GM12878 (cell line): ENCODE measurements around the gene BBS2. TPM values are rescaled to one million over a fixed set of nuclear protein-coding genes. Genes with fewer than 3 reads are reported as not detected.

Source experiments
- ATAC-seq: fragments of 200-7000 bp; cut with Tn5 transposase; 3 replicates; pipeline ENCODE4 v1.9.1; 2020; ENCODE audit warnings: mild to moderate bottlenecking, moderate library complexity
- BruUV-seq: library from RNA; stranded (reverse); fragments of 400-500 nt; replicated peaks from 2 replicates; lab custom pipeline; 2021; lab: Mats Ljungman, UMichigan
- CTCF ChIA-PET: fragments of 300-600 bp; sonication (Branson Sonifier 250); formaldehyde crosslinking; extraction: SDS; loops from one replicate; lab custom pipeline; 2021; ENCODE audit warnings: inconsistent platforms; lab: Yijun Ruan, JAX
- POLR2A ChIA-PET: fragments of 350-600 bp; formaldehyde crosslinking; extraction: SDS; loops from one replicate; lab custom pipeline; 2021; ENCODE audit warnings: inconsistent platforms; lab: Charles Lee
- RAD21 ChIA-PET: fragments of 300-600 bp; sonication (Branson Sonifier 250); formaldehyde crosslinking; loops from one replicate; lab custom pipeline; 2023; ENCODE audit warnings: antibody characterized with exemption; ENCODE audit not compliant: unreplicated experiment; lab: Charles Lee
- SMC1A ChIA-PET: fragments of 300-600 bp; sonication (Branson Sonifier 250); formaldehyde crosslinking; loops from one replicate; lab custom pipeline; 2023; ENCODE audit not compliant: unreplicated experiment, uncharacterized antibody; lab: Charles Lee
- DNase-seq: peaks from one replicate; pipeline ENCODE4 v3.0.0-alpha.2; 2011; ENCODE audit warnings: low read depth, low spot score
- FAIRE-seq: peaks from 3 replicates; lab custom pipeline; 2011; peaks lifted over from hg19 to GRCh38; lab: Jason Lieb, UNC
- H2AFZ ChIP-seq: 2 replicates; pipeline ENCODE4 v1.6.0; 2011; ENCODE audit warnings: low read depth, low read length, control low read depth; ENCODE audit not compliant: control insufficient read depth
- H3K27ac ChIP-seq: 2 replicates; pipeline ENCODE4 v1.5.1; 2011; ENCODE audit warnings: control low read depth; ENCODE audit not compliant: control insufficient read depth, insufficient read depth
- H3K27me3 ChIP-seq, 2 experiments: replicated peaks in 1 of 2; 2 replicates each; pipeline versions ENCODE4 v1.6.0 to v1.6.1; 2011; ENCODE audit warnings: low read length in 1 of 2; ENCODE audit not compliant: control insufficient read depth in 2 of 2, insufficient read depth in 2 of 2
- H3K36me3 ChIP-seq, 2 experiments: 2 replicates each; pipeline ENCODE4 v1.5.1; 2011; ENCODE audit warnings: low read length in 1 of 2; ENCODE audit not compliant: control insufficient read depth in 2 of 2, insufficient read depth in 2 of 2
- H3K4me1 ChIP-seq: 2 replicates; pipeline ENCODE4 v1.6.1; 2011; ENCODE audit warnings: mild to moderate bottlenecking, low read length, moderate library complexity, mixed read lengths; ENCODE audit not compliant: control insufficient read depth, insufficient read depth
- H3K4me2 ChIP-seq: 2 replicates; pipeline ENCODE4 v1.6.0; 2011; ENCODE audit warnings: control low read depth; ENCODE audit not compliant: control insufficient read depth, insufficient read depth
- H3K4me3 ChIP-seq: fragments of 200-600 bp; sonication (generic); 2 replicates; pipeline ENCODE4 v1.5.1; 2016
- H3K79me2 ChIP-seq: 2 replicates; pipeline ENCODE4 v1.6.0; 2011; ENCODE audit warnings: low read length; ENCODE audit not compliant: control insufficient read depth, insufficient read depth
- H3K9ac ChIP-seq: 2 replicates; pipeline ENCODE4 v1.8.0; 2011; ENCODE audit warnings: low read length, control low read depth, mixed read lengths; ENCODE audit not compliant: control insufficient read depth, insufficient read depth
- H3K9me3 ChIP-seq: replicated peaks from 3 replicates; pipeline ENCODE4 v1.5.1; 2011; ENCODE audit warnings: mild to moderate bottlenecking, low read length; ENCODE audit not compliant: control insufficient read depth, insufficient read depth
- H4K20me1 ChIP-seq: 2 replicates; pipeline ENCODE4 v1.6.0; 2011; ENCODE audit not compliant: control insufficient read depth, insufficient read depth
- ATF2 ChIP-seq: IDR thresholded peaks from 2 replicates; pipeline ENCODE4 v1.6.1; 2012; ENCODE audit warnings: low read length, inconsistent platforms
- BCL3 ChIP-seq: IDR thresholded peaks from 2 replicates; pipeline ENCODE4 v1.6.1; 2011; ENCODE audit warnings: borderline replicate concordance, low read depth, mild to moderate bottlenecking, moderate library complexity, low read length; ENCODE audit not compliant: insufficient read depth, poor library complexity, severe bottlenecking
- DPF2 ChIP-seq: fragments of 450-650 bp; IDR thresholded peaks from 2 replicates; pipeline ENCODE4 v1.6.1; 2017; ENCODE audit warnings: mild to moderate bottlenecking
- MEF2A ChIP-seq: IDR thresholded peaks from 2 replicates; pipeline ENCODE4 v1.6.1; 2011; ENCODE audit warnings: low read depth, mild to moderate bottlenecking, low read length, moderate library complexity; ENCODE audit not compliant: insufficient read depth
- NR2C2 ChIP-seq: IDR thresholded peaks from 2 replicates; pipeline ENCODE4 v1.6.1; 2011; ENCODE audit warnings: borderline replicate concordance, low read depth; ENCODE audit not compliant: control insufficient read depth, insufficient read length
- RELA ChIP-seq: fragments of 450-650 bp; IDR thresholded peaks from 2 replicates; pipeline ENCODE4 v1.8.0; 2014; ENCODE audit warnings: borderline replicate concordance; ENCODE audit not compliant: partially characterized antibody
- SUZ12 ChIP-seq: fragments of 200-600 bp; sonication (generic); IDR thresholded peaks from one replicate; pipeline ENCODE4 v1.6.1; 2018; ENCODE audit warnings: antibody characterized with exemption, mild to moderate bottlenecking; ENCODE audit not compliant: unreplicated experiment
- TARDBP ChIP-seq: IDR thresholded peaks from 2 replicates; pipeline ENCODE4 v1.6.1; 2016; ENCODE audit warnings: borderline replicate concordance
- TCF7 ChIP-seq: IDR thresholded peaks from 2 replicates; pipeline ENCODE4 v1.6.1; 2014; ENCODE audit warnings: antibody characterized with exemption, borderline replicate concordance
- ZBTB11 ChIP-seq: fragments of 450-650 bp; formaldehyde crosslinking; IDR thresholded peaks from 2 replicates; pipeline ENCODE4 v1.5.0; 2022; ENCODE audit warnings: mild to moderate bottlenecking, missing genetic modification characterization
- WGBS: methylation state at CpG from one replicate; pipeline ENCODE4 v1.1.6; 2016; ENCODE audit warnings: low lambda C conversion rate; ENCODE audit not compliant: insufficient replicate concordance, insufficient coverage; ENCODE audit errors: missing lambda C conversion rate; 5-methylcytosine and 5-hydroxymethylcytosine counted together
- in situ Hi-C: fragments of 300-500 bp; cut with MboI; formaldehyde crosslinking; loops from 9 replicates; pipeline ENCODE4 v1.14.3; 2018; ENCODE audit warnings: mixed read lengths
- intact Hi-C: fragments of 100-400 bp; cut with micrococcal nuclease; formaldehyde crosslinking; loops from one replicate; pipeline ENCODE4 v1.14.2; 2022; ENCODE audit not compliant: unreplicated experiment
- polyA plus RNA-seq, 11 experiments: library from polyadenylated mRNA; depleted of rRNA in 4 of 11; unstranded in 6 of 11; stranded (reverse) in 5 of 11; fragments of >200 nt; fragmentation: Nextera tagmentation in 4 of 11; fragmentation: Illumina TruSeq in 1 of 11; extraction: Ambion mirVana in 4 of 11; extraction: Trizol in 1 of 11; gene quantifications; 1 replicate in 1 of 11; 2 replicates in 10 of 11; pipeline versions ENCODE4 v1.2.1 to v1.2.3, GENCODE V29; 2011 to 2016; ENCODE audit warnings: inconsistent platforms in 2 of 11, missing spikeins in 2 of 11, low read depth in 1 of 11
- total RNA-seq, 4 experiments: library from RNA; depleted of rRNA in 3 of 4; stranded (reverse); fragments of >200 nt in 3 of 4; fragmentation: Illumina TruSeq in 1 of 4; extraction: Trizol in 1 of 4; gene quantifications; 2 replicates each; pipeline versions ENCODE4 v1.2.1 to v1.2.3, GENCODE V29; 2013 to 2021
- TF ChIP-seq, protein P1 (sequence below): IDR thresholded peaks from 2 replicates; pipeline ENCODE4 v1.6.1; 2012; ENCODE audit warnings: low read depth, low read length, improper control_type of control experiment
- TF ChIP-seq, protein P2 (sequence below): fragments of 450-650 bp; IDR thresholded peaks from 2 replicates; pipeline ENCODE4 v1.6.1; 2014; ENCODE audit warnings: mild to moderate bottlenecking

Gene BBS2
- total and polyA plus RNA-seq, 10 of the 15 experiments (the other 5 are each of a cell fraction or from before 2014, with no cell fraction given): 4.9 to 38.3 (median 16.4) TPM

GRCh38 chr16:56513972-56514371, 5.9 kb downstream of the BBS2 start (continued):
- TF ChIP-seq ZBTB11 (CRISPR knock-in tag) (no peak), MEF2A (no peak)

GRCh38 chr16:56513091-56513490, 6.7 kb downstream of the BBS2 start:
- H4K20me1 ChIP-seq: no peaks in the 10 kb centered on the region
- intact Hi-C loops: no loop called here
- no peaks in the 10 kb centered on the region for H3K27me3 ChIP-seq
- no peak for DNase-seq
- no TSS peak for BruUV-seq
- no peaks in the 10 kb centered on the region for H3K79me2 ChIP-seq
- FAIRE-seq: no peak
- H3K36me3 ChIP-seq: peaks cover 1 to 5% of the 10 kb centered on the region in 2 experiments; a peak in 3 of 4 replicates
- H3K4me2 ChIP-seq: no peak overlapping the region
- ChIA-PET SMC1A (interaction anchor here (2.7 kb wide), 1 partner anchor 188 kb away, joined by 27 read pairs; no protein-coding TSS in a partner anchor), RAD21 (interaction anchor here (1.0 kb wide), 1 partner anchor 88 kb away, joined by 3 read pairs; no protein-coding TSS in a partner anchor), CTCF (interaction anchor here (1.1 to 3.0 kb wide), 13 partner anchors 11 to 188 kb away, joined by 3 to 27 read pairs (median 4); no protein-coding TSS in a partner anchor), POLR2A (no interaction called here)
- H2AFZ ChIP-seq: no peak overlapping the region
- TF ChIP-seq NR2C2 (no peak), TCF7 (no peak), TARDBP (no peak), BCL3 (no peak), RELA (no peak), SUZ12 (no peak), ATF2 (no peak), DPF2 (no peak)
- TF ChIP-seq, protein P1, sequence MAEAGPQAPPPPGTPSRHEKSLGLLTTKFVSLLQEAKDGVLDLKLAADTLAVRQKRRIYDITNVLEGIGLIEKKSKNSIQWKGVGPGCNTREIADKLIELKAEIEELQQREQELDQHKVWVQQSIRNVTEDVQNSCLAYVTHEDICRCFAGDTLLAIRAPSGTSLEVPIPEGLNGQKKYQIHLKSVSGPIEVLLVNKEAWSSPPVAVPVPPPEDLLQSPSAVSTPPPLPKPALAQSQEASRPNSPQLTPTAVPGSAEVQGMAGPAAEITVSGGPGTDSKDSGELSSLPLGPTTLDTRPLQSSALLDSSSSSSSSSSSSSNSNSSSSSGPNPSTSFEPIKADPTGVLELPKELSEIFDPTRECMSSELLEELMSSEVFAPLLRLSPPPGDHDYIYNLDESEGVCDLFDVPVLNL: no peak
- TF ChIP-seq, protein P2, sequence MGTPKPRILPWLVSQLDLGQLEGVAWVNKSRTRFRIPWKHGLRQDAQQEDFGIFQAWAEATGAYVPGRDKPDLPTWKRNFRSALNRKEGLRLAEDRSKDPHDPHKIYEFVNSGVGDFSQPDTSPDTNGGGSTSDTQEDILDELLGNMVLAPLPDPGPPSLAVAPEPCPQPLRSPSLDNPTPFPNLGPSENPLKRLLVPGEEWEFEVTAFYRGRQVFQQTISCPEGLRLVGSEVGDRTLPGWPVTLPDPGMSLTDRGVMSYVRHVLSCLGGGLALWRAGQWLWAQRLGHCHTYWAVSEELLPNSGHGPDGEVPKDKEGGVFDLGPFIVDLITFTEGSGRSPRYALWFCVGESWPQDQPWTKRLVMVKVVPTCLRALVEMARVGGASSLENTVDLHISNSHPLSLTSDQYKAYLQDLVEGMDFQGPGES: no peak
- no peak overlapping the region for H3K4me3 ChIP-seq
- H3K27ac ChIP-seq: no peak overlapping the region
- H3K4me1 ChIP-seq: no peaks in the 10 kb centered on the region
- H3K9ac ChIP-seq: no peak overlapping the region
- ATAC-seq: no peak
- in situ Hi-C loops: loop anchor here (5.0 kb wide), 1 partner anchor 189 kb away; no protein-coding TSS in a partner anchor
- no peaks in the 10 kb centered on the region for H3K9me3 ChIP-seq
- 98% methylated on average over 2 of the region's 2 CpGs for WGBS
